GM10248 (cell line): ENCODE results near the gene KRT85.

ENCODE experiments used
- CTCF ChIA-PET: fragments of 300-600 bp; sonication (Branson Sonifier 250); formaldehyde crosslinking; extraction: SDS; loops from one replicate; lab custom pipeline; 2021; ENCODE audit warnings: antibody characterized with exemption; lab: Yijun Ruan, JAX
- POLR2A ChIA-PET: fragments of 350-650 bp; sonication (Branson Sonifier 250); formaldehyde crosslinking; extraction: SDS; loops from one replicate; lab custom pipeline; 2020; ENCODE audit warnings: antibody characterized with exemption; lab: Yijun Ruan, JAX
- DNase-seq: peaks from one replicate; pipeline ENCODE4 v3.0.0; 2012; ENCODE audit errors: extremely low spot score
- CTCF ChIP-seq: IDR thresholded peaks from 2 replicates; pipeline ENCODE4 v1.5.1; 2012; ENCODE audit warnings: mild to moderate bottlenecking, low read depth; ENCODE audit errors: extremely low read depth, missing control alignments, control extremely low read depth

The KRT85 gene

GRCh38 chr12:52359621-52360061 is 7.6 kb downstream of the KRT85 start:
- no peak for DNase-seq
- ChIA-PET POLR2A (no interaction called here), CTCF (interaction anchor here (0.9 to 1.5 kb wide), 3 partner anchors 13 to 520 kb away, joined by 3 read pairs; no protein-coding TSS in a partner anchor)
- no peak for TF ChIP-seq CTCF

- POLR2A ChIA-PET, result no interaction called here
- peak; percentile 69 for DNase-seq
- no peak for TF ChIP-seq CTCF
- CTCF ChIA-PET, result interaction anchor here (0.9 to 1.7 kb wide), 3 partner anchors 12 to 521 kb away, joined by 3 to 5 read pairs (median 3); no protein-coding TSS in a partner anchor
These were observed 8.5 kb downstream of the KRT85 start for GRCh38 chr12:52358575-52359350.

GRCh38 chr12:52356762-52357580 is 10.3 kb downstream of the KRT85 start:
- POLR2A ChIA-PET, result no interaction called here
- no peak for DNase-seq
- CTCF ChIA-PET, result no interaction called here
- TF ChIP-seq CTCF, result no peak

GRCh38 chr12:52356031-52356761 is 11.1 kb downstream of the KRT85 start:
- ChIA-PET POLR2A (no interaction called here), CTCF (no interaction called here)
- DNase-seq, result no peak

GRCh38 chr12:52355176-52355575 is 12.1 kb downstream of the KRT85 start:
- ChIA-PET CTCF (interaction anchor here (0.9 to 1.5 kb wide), 2 partner anchors 18 to 76 kb away, joined by 3 to 6 read pairs; no protein-coding TSS in a partner anchor), POLR2A (no interaction called here)
- no peak for TF ChIP-seq CTCF
- DNase-seq, result no peak

More at GRCh38 chr12:52356031-52356761, 11.1 kb downstream of the KRT85 start:
- no peak for TF ChIP-seq CTCF

- CTCF ChIA-PET, result interaction anchor here (1.5 kb wide), 1 partner anchor 19 kb away, joined by 6 read pairs; no protein-coding TSS in a partner anchor
- no peak for TF ChIP-seq CTCF
- DNase-seq, result no peak
- POLR2A ChIA-PET, result no interaction called here
These were observed 13.1 kb downstream of the KRT85 start for GRCh38 chr12:52354200-52354599.
